Activated CD4-positive, alpha-beta T cell treated with anti-CD3 and anti-CD28 coated beads, Interleukin-2, amount 50 U/mL, for 24 hours (primary cell): ENCODE data around the gene ZBTB7C.

Experiments used
- DNase-seq, 2 donors: peaks; one replicate each; pipeline ENCODE4 v3.0.0-alpha.2; 2020; ENCODE audit warnings: low read depth in 1 of 2, low spot score in 1 of 2

Gene ZBTB7C

GRCh38 chr18:48170651-48171050 is 238.5 kb downstream of the ZBTB7C start:
- DNase-seq: no peak

GRCh38 chr18:48168861-48169260 is 240.3 kb downstream of the ZBTB7C start:
- no peak for DNase-seq

DNA sequence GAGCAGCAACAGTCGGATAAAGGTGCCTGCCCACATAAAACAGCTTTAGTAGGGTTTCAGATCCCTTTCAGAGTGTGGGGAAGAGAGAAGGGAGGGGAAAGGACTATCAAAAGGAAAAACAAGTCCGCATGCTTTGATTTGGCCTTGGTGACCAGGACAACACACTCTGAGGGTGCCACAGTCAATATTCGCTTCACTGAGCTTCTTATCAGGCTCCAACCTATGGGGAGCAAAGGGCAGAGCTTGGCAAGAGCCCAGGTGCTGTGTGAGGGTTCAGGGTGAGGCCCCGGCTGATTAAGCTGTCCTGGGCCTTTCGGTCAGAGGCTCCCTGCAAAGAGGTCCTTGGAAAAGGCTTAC is 241.3 kb downstream of the ZBTB7C start:
- DNase-seq: no peak

DNA sequence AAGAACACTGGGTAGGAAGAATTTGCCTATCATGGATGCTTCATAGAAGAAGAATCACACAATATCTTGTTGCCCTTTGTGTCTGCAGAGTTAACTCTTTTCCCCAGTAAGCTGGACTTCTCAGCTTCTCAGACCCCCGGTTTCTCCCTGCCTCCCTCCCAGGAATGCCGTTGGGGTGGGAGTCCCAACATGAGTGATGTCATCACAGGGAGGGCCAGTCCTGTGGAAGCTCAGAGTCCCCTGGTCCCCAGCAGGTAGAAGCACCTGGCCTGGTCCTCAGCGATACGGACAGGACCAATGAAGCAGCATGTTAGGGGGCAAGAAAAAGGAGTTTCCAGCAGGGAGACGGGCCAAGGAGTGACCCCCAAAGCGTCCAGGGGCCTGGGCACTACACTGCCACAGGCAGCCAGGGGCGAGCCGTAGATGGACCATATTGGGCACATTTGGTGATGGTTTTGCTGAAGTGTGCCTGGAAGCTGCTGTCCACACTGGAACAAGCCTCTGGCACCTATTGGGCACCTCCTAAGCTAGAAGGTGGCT is 242.8 kb downstream of the ZBTB7C start:
- no peak for DNase-seq

GRCh38 chr18:48165111-48165866 is 243.9 kb downstream of the ZBTB7C start:
- no peak for DNase-seq

- no peak for DNase-seq
Measured at GRCh38 chr18:48164701-48165100, 244.5 kb downstream of the ZBTB7C start.

DNA sequence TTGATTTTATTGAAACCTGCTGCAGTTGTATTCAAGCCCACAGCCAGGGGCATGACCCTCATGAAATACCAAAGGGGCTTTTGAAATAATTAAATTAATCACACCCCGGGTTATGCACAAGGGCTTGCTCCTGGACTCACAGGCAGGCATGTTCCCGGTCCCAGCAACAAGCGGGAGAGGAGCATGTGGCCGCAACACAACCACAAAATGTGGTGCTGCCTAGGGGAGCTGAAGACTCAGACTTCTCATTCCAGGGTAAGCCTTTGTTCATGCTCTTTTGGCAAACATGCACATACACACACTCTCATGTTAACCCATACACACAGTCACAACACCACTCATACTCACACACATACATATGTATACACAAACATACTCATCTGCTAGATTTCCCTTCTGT is 245.1 kb downstream of the ZBTB7C start:
- DNase-seq: no peak

- no peak for DNase-seq
Measured at GRCh38 chr18:48163738-48164115, 245.5 kb downstream of the ZBTB7C start.

DNA sequence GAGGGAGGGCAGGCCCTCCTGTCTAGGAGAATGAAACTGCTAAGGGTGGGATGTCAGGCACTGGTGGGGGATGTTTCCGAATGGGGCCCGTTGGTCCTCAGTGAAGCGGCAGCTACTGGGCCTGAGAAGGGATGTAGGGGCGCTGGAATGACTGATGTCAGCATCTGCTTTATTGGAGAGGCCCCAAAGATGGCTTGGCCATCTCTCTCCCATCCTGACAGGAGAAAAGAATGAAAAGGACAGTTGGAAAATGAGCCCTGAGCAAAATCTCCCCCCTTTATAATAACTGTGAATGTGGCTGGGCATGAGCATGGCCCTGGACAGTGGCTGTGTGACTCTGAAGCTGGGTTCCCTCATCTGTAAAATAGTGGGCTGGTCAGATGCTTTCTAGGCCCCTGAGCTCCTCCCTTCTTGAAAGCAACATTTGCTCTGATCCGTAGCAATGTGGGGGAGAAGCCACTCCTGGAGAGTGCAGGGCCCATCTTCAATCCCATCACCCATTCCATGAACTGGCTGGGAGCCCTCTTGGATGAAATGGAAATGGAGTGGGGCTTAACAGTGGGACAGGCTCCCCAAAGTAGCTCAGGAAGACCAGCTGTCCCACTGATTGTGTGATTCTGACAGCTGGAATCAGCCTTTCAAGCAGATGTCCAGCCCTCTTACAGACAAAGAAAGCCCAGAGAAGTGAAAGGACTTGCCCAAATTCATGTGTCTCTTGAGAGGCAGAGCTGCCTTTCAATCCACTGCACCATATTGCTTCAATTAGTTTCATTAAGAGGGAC is 246.0 kb downstream of the ZBTB7C start:
- no peak for DNase-seq

GRCh38 chr18:48161911-48162698 is 247.1 kb downstream of the ZBTB7C start:
- no peak for DNase-seq

GRCh38 chr18:48161191-48161910 is 247.8 kb downstream of the ZBTB7C start:
- peak; percentile 44 to 45 for DNase-seq

DNA sequence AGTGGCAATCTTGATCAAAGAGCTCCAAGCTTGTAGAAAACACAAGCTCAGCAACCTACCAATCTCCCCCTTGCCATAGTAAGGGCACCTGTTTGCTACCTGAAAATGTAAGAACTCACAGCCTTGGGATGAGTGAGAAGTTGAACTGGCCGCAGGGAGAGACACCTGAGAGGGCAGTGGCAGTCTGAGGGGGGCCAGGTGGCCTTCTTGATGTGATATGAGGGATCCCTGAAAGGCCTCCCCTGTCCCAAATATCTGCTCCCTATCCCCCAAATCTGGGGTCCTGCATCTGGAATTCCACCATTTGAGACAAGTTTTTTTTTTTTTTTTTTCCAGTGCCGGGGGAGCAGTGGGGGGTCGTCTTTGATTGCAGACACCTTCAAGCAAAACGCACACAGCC is 248.6 kb downstream of the ZBTB7C start:
- DNase-seq: no peak

GRCh38 chr18:48159816-48160215 is 249.4 kb downstream of the ZBTB7C start:
- DNase-seq: no peak

GRCh38 chr18:48158721-48159120 is 250.5 kb downstream of the ZBTB7C start:
- DNase-seq: no peak

DNA sequence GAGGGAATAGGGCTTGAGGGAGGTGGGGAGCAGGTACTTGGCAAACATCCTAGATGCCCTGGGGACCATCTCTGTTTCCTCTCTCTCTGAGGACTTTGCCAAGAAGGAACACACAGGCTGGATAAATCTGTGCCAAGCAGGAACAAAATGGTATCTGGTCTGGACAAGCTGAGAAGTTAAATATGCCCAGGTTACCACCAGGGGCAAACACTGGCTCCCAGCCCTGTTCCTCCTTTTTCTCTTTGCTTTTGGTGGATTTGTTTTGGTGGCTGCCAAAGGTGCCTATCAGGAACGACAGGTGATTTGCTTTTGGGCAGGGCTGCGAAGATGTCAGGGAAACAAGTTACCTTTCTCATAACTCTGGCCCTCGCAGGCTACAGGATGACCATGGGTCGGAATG is 251.2 kb downstream of the ZBTB7C start:
- DNase-seq: no peak

DNA sequence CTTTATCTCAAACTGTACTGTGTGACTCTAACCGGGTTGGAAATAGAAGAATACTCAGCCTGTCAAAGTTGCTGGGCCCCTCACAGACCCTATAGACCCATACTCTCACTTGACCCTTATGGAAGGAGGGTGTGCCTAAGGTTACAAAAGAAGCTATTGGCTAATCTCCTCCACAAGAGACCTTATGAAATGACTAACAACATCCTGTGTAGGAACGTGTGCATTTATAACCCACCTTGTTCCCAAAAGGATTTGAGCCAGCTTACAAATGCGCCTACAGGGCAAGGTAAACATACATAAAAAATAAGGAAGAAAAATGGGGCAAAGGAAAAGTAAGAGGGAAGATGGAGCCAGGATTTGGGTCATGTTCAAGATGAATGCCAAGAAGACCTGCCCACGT is 253.3 kb downstream of the ZBTB7C start:
- DNase-seq: no peak

GRCh38 chr18:48154828-48155227 is 254.4 kb downstream of the ZBTB7C start:
- DNase-seq: no peak

GRCh38 chr18:48153613-48154481 is 255.3 kb downstream of the ZBTB7C start:
- DNase-seq: no peak

GRCh38 chr18:48152549-48152948 is 256.6 kb downstream of the ZBTB7C start:
- no peak for DNase-seq

- DNase-seq: no peak
Measured at GRCh38 chr18:48151421-48152065, 257.6 kb downstream of the ZBTB7C start.
